CD4-positive, alpha-beta T cell (primary cell): ENCODE data around the gene KCNJ11. TPM values are rescaled to one million over a fixed set of nuclear protein-coding genes. Genes with fewer than 3 reads are reported as not detected.

Experiments
- ATAC-seq: fragments of 200-7000 bp; cut with Tn5 transposase; one replicate; pipeline ENCODE4 v1.10.0; 2022; ENCODE audit warnings: mild to moderate bottlenecking; ENCODE audit not compliant: poor library complexity
- CTCF ChIA-PET: fragments of 350-600 bp; sonication (Branson Sonifier 250); formaldehyde crosslinking; loops from one replicate; lab custom pipeline; 2021; ENCODE audit warnings: antibody characterized with exemption, inconsistent platforms; lab: Charles Lee
- POLR2A ChIA-PET: fragments of 350-600 bp; sonication (Branson Sonifier 250); formaldehyde crosslinking; loops from one replicate; lab custom pipeline; 2021; ENCODE audit warnings: antibody characterized with exemption, inconsistent platforms; lab: Charles Lee
- DNase-seq, 14 experiments: peaks; one replicate each; pipeline ENCODE4 v3.0.0-alpha.2; 2013 to 2020; ENCODE audit warnings: mixed read lengths in 2 of 14
- H3K27ac ChIP-seq, 2 donors: one replicate each; pipeline versions ENCODE4 v1.5.1 to v1.7.0; 2013; ENCODE audit warnings: low read length in 2 of 2, low read depth in 1 of 2, mild to moderate bottlenecking in 1 of 2
- H3K27me3 ChIP-seq, 2 experiments: 1 replicate in 1 of 2; 2 replicates in 1 of 2; pipeline versions ENCODE4 v1.6.1 to v1.7.0; 2013; ENCODE audit warnings: low read length in 2 of 2, control low read depth in 1 of 2, mild to moderate bottlenecking in 1 of 2, moderate library complexity in 1 of 2; ENCODE audit not compliant: insufficient read depth in 2 of 2, control insufficient read depth in 1 of 2
- H3K36me3 ChIP-seq: one replicate; pipeline ENCODE4 v1.6.1; 2013; ENCODE audit warnings: low read length, control low read depth; ENCODE audit not compliant: insufficient read depth
- H3K4me1 ChIP-seq: one replicate; pipeline ENCODE4 v1.6.1; 2013; ENCODE audit warnings: low read length, control low read depth; ENCODE audit not compliant: insufficient read depth
- H3K4me3 ChIP-seq: one replicate; pipeline ENCODE4 v1.5.1; 2013; ENCODE audit warnings: mild to moderate bottlenecking, low read length, moderate library complexity
- H3K9me3 ChIP-seq, 2 experiments: 1 replicate in 1 of 2; 2 replicates in 1 of 2; pipeline versions ENCODE4 v1.6.1 to v1.7.0; 2013; ENCODE audit warnings: low read length in 2 of 2, mild to moderate bottlenecking in 2 of 2, control low read depth in 1 of 2, moderate library complexity in 1 of 2; ENCODE audit not compliant: control insufficient read depth in 1 of 2, insufficient read depth in 1 of 2
- H3K27ac Mint-ChIP-seq: one replicate; pipeline ENCODE4 v1.8.0; 2020; ENCODE audit warnings: mixed read lengths
- H3K27me3 Mint-ChIP-seq: one replicate; pipeline ENCODE4 v1.8.0; 2021; ENCODE audit warnings: mixed read lengths
- H3K36me3 Mint-ChIP-seq: one replicate; pipeline ENCODE4 v1.8.0; 2021; ENCODE audit warnings: low read depth, mixed read lengths
- H3K4me1 Mint-ChIP-seq: one replicate; pipeline ENCODE4 v1.8.0; 2021; ENCODE audit warnings: low read depth, mixed read lengths
- H3K4me3 Mint-ChIP-seq: one replicate; pipeline ENCODE4 v1.8.0; 2020; ENCODE audit warnings: mild to moderate bottlenecking, mixed read lengths
- H3K9me3 Mint-ChIP-seq: one replicate; pipeline ENCODE4 v1.8.0; 2020; ENCODE audit warnings: mixed read lengths
- intact Hi-C, 2 experiments: fragments of 100-400 bp; cut with DNase I in 1 of 2; cut with micrococcal nuclease in 1 of 2; formaldehyde crosslinking; loops; one replicate each; pipeline versions ENCODE4 v1.15.1 to v1.9.0; 2023 to 2025; cut with DNase I, micrococcal nuclease
- total RNA-seq, 174 experiments: library from RNA in 2 of 174; stranded (reverse) in 2 of 174; gene quantifications; one replicate each; pipeline ENCODE4 v1.2.3 and lab custom pipeline; 2021 to 2026
- TF ChIP-seq, protein P1 (sequence below): fragments of 200-600 bp; IDR thresholded peaks from one replicate; pipeline ENCODE4 v1.8.0; 2022; ENCODE audit warnings: antibody characterized with exemption, mild to moderate bottlenecking

The KCNJ11 gene
- total RNA-seq, 2 experiments from 2014 or later = 0.08 TPM; not detected in 1

DNA sequence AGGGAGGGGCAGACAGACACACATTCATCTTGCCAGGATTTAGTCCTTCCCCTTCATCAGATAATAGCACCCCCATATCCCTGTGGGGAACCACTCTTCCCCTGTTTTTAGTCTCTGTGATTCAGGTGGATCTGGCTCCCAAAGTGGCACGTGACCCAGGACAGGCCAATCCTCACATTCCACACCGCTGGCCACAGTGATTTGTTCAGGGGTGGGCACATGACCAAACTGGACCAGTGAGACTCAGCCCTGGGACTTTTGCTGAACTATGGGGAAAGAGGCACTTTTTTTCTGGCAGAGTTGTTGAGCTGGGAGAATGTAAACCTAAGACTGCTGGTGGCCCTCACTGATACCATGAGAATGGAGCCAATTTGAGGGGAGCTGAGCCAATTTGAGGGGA lies 19.1 kb upstream of the KCNJ11 start:
- H3K27ac ChIP-seq = no peak overlapping the region
- TF ChIP-seq, protein P1, sequence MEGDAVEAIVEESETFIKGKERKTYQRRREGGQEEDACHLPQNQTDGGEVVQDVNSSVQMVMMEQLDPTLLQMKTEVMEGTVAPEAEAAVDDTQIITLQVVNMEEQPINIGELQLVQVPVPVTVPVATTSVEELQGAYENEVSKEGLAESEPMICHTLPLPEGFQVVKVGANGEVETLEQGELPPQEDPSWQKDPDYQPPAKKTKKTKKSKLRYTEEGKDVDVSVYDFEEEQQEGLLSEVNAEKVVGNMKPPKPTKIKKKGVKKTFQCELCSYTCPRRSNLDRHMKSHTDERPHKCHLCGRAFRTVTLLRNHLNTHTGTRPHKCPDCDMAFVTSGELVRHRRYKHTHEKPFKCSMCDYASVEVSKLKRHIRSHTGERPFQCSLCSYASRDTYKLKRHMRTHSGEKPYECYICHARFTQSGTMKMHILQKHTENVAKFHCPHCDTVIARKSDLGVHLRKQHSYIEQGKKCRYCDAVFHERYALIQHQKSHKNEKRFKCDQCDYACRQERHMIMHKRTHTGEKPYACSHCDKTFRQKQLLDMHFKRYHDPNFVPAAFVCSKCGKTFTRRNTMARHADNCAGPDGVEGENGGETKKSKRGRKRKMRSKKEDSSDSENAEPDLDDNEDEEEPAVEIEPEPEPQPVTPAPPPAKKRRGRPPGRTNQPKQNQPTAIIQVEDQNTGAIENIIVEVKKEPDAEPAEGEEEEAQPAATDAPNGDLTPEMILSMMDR = no peak
- H3K9me3 Mint-ChIP-seq = no peaks in the 10 kb centered on the region
- H3K9me3 ChIP-seq = no peaks in the 10 kb centered on the region
- H3K27ac Mint-ChIP-seq = no peak overlapping the region
- CTCF ChIA-PET = interaction anchor here (0.6 kb wide), 1 partner anchor 1283 kb away, joined by 3 read pairs; no protein-coding TSS in a partner anchor
- ATAC-seq = no peak
- H3K36me3 ChIP-seq = no peaks in the 10 kb centered on the region
- intact Hi-C loops = no loop called here
- H3K27me3 ChIP-seq = peaks cover 0 to 2% of the 10 kb centered on the region in 2 experiments
- no peak overlapping the region for H3K4me3 Mint-ChIP-seq
- H3K4me1 Mint-ChIP-seq = no peaks in the 10 kb centered on the region
- H3K4me1 ChIP-seq = no peaks in the 10 kb centered on the region
- POLR2A ChIA-PET = no interaction called here
- no peak for DNase-seq
- no peak overlapping the region for H3K4me3 ChIP-seq
- H3K27me3 Mint-ChIP-seq = peaks cover 2% of the 10 kb centered on the region
- H3K36me3 Mint-ChIP-seq = no peaks in the 10 kb centered on the region

DNA sequence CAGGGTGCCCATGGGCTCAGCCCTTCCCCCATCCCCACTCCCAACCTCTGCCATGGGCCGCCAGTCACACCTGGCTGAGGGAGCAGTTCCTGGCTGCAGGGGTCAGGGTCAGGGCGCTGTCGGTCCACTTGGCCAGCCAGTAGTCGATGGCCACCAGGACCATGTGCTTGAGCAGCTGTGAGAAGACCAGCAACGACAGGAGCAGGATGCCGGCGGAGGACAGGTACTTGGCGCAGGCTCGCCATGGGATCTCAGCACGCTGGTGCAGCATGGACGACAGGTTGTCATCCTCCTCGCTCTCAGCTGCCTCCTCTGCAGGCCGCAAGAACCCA lies 18.3 kb upstream of the KCNJ11 start:
- ATAC-seq = no peak
- CTCF ChIA-PET = no interaction called here
- POLR2A ChIA-PET = no interaction called here

DNA sequence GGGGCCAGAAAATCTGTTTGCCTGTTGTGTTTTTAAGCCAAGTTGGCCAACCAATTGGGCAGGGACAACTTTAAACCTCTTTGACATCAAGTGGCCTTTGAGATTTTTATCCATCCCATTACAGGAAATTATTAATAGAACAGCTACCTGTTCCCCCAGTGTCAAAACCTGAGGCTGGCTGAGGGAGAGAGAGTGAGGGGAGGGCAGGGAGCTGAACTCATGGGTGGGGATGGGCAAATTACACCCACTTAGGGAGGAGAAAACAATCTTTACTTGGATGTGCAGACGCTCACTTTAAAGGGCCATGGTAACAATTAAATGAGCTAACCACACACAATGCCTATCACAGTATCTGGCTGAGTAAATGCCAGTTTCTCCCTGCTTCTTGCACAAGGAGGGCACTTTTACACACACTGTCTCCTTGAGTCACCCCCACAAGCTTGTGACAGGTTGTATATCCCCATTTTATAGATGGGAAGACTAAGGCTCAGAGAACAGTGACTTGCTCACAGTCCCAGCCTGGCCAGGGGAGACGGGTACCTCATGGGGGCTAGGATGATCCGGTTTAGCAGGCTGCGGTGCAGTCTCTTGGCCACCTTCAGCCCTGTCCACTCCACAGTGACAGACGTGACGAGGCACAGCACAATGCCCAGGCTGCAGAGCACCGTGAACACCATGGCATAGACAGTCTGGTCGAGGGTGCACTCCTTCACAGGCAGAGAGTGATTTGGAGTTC lies 17.8 kb upstream of the KCNJ11 start:
- Histone ChIP-seq H3K4me3 (no peak overlapping the region), H3K4me1 (no peaks in the 10 kb centered on the region), H3K27ac (no peak overlapping the region), H3K9me3 (no peaks in the 10 kb centered on the region), H3K36me3 (no peaks in the 10 kb centered on the region), H3K27me3 (peaks cover 0 to 2% of the 10 kb centered on the region in 2 experiments)
- intact Hi-C loops = no loop called here
- H3K4me1 Mint-ChIP-seq = no peaks in the 10 kb centered on the region
- no peak for DNase-seq
- TF ChIP-seq, protein P1 = no peak
- CTCF ChIA-PET = no interaction called here
- H3K27ac Mint-ChIP-seq = no peak overlapping the region
- no peaks in the 10 kb centered on the region for H3K9me3 Mint-ChIP-seq
- POLR2A ChIA-PET = no interaction called here
- no peak overlapping the region for H3K4me3 Mint-ChIP-seq
- no peaks in the 10 kb centered on the region for H3K36me3 Mint-ChIP-seq
- no peaks in the 10 kb centered on the region for H3K27me3 Mint-ChIP-seq
- ATAC-seq = no peak

More for the DNA sequence above, 18.3 kb upstream of the KCNJ11 start:
- H3K9me3 ChIP-seq = no peaks in the 10 kb centered on the region
- H3K4me3 ChIP-seq = no peak overlapping the region
- no peak overlapping the region for H3K27ac ChIP-seq
- TF ChIP-seq, protein P1 = no peak
- DNase-seq = no peak
- intact Hi-C loops = no loop called here
- peaks cover 0 to 2% of the 10 kb centered on the region in 2 experiments for H3K27me3 ChIP-seq
- no peaks in the 10 kb centered on the region for H3K36me3 ChIP-seq
- Mint-ChIP-seq H3K36me3 (no peaks in the 10 kb centered on the region), H3K4me3 (no peak overlapping the region), H3K4me1 (no peaks in the 10 kb centered on the region), H3K27me3 (no peaks in the 10 kb centered on the region), H3K9me3 (no peaks in the 10 kb centered on the region), H3K27ac (no peak overlapping the region)
- no peaks in the 10 kb centered on the region for H3K4me1 ChIP-seq
